ENCODE measurements around the gene MEGF10. TPM values are rescaled to one million over a fixed set of nuclear protein-coding genes. Genes with fewer than 3 reads are reported as not detected.

The MEGF10 gene
- total RNA-seq, 1 donor from 2014 or later: not detected

- DNase-seq (ENCODE audit: low spot score): no peak
- H3K4me3 Mint-ChIP-seq (ENCODE audit: low read depth): no peak overlapping the region
- intact Hi-C loops (cut with micrococcal nuclease): no loop called here
- no peaks in the 10 kb centered on the region for H3K9me3 Mint-ChIP-seq
- H3K27me3 Mint-ChIP-seq (ENCODE audit: low read depth): no peaks in the 10 kb centered on the region
- H3K36me3 Mint-ChIP-seq (ENCODE audit: low read depth): no peaks in the 10 kb centered on the region
- no peak overlapping the region for H3K27ac Mint-ChIP-seq
- no peaks in the 10 kb centered on the region for H3K4me1 Mint-ChIP-seq (ENCODE audit: low read depth)
Observed at GRCh38 chr5:127447827-127448226, 157.2 kb downstream of the MEGF10 start.

GRCh38 chr5:127450046-127450445 is 159.4 kb downstream of the MEGF10 start:
- Mint-ChIP-seq H3K27ac (no peak overlapping the region), H3K4me3 (ENCODE audit: low read depth) (no peak overlapping the region), H3K9me3 (no peaks in the 10 kb centered on the region), H3K36me3 (ENCODE audit: low read depth) (no peaks in the 10 kb centered on the region), H3K27me3 (ENCODE audit: low read depth) (no peaks in the 10 kb centered on the region), H3K4me1 (ENCODE audit: low read depth) (no peaks in the 10 kb centered on the region)
- DNase-seq (ENCODE audit: low spot score): no peak
- intact Hi-C loops (cut with micrococcal nuclease): no loop called here

- intact Hi-C loops (cut with micrococcal nuclease): no loop called here
- H3K36me3 Mint-ChIP-seq (ENCODE audit: low read depth): no peaks in the 10 kb centered on the region
- no peak overlapping the region for H3K4me3 Mint-ChIP-seq (ENCODE audit: low read depth)
- H3K9me3 Mint-ChIP-seq: no peaks in the 10 kb centered on the region
- no peak overlapping the region for H3K27ac Mint-ChIP-seq
- no peak for DNase-seq (ENCODE audit: low spot score)
- H3K27me3 Mint-ChIP-seq (ENCODE audit: low read depth): no peaks in the 10 kb centered on the region
- H3K4me1 Mint-ChIP-seq (ENCODE audit: low read depth): no peaks in the 10 kb centered on the region
Observed at GRCh38 chr5:127451096-127451495, 160.5 kb downstream of the MEGF10 start.

- Mint-ChIP-seq H3K4me3 (ENCODE audit: low read depth) (no peak overlapping the region), H3K27ac (no peak overlapping the region), H3K4me1 (ENCODE audit: low read depth) (no peaks in the 10 kb centered on the region), H3K9me3 (no peaks in the 10 kb centered on the region), H3K27me3 (ENCODE audit: low read depth) (no peaks in the 10 kb centered on the region), H3K36me3 (ENCODE audit: low read depth) (no peaks in the 10 kb centered on the region)
- intact Hi-C loops (cut with micrococcal nuclease): no loop called here
- no peak for DNase-seq (ENCODE audit: low spot score)
Observed at GRCh38 chr5:127452626-127453025, 162.0 kb downstream of the MEGF10 start.

- no peak overlapping the region for H3K4me3 Mint-ChIP-seq (ENCODE audit: low read depth)
- H3K27ac Mint-ChIP-seq: no peak overlapping the region
- DNase-seq (ENCODE audit: low spot score): no peak
- H3K4me1 Mint-ChIP-seq (ENCODE audit: low read depth): no peaks in the 10 kb centered on the region
- peaks cover 12% of the 10 kb centered on the region for H3K27me3 Mint-ChIP-seq (ENCODE audit: low read depth)
- no peaks in the 10 kb centered on the region for H3K36me3 Mint-ChIP-seq (ENCODE audit: low read depth)
- H3K9me3 Mint-ChIP-seq: no peaks in the 10 kb centered on the region
- intact Hi-C loops (cut with micrococcal nuclease): no loop called here
Observed at GRCh38 chr5:127471211-127471610, 180.6 kb downstream of the MEGF10 start.

- H3K27ac Mint-ChIP-seq: no peak overlapping the region
Observed at GRCh38 chr5:127472700-127473099, 182.1 kb downstream of the MEGF10 start.

GRCh38 chr5:127486471-127486870 is 195.9 kb downstream of the MEGF10 start:
- no peak for DNase-seq (ENCODE audit: low spot score)
- Mint-ChIP-seq H3K27ac (no peak overlapping the region), H3K9me3 (no peaks in the 10 kb centered on the region), H3K4me3 (ENCODE audit: low read depth) (no peak overlapping the region), H3K27me3 (ENCODE audit: low read depth) (peaks cover 21% of the 10 kb centered on the region), H3K36me3 (ENCODE audit: low read depth) (no peaks in the 10 kb centered on the region), H3K4me1 (ENCODE audit: low read depth) (no peaks in the 10 kb centered on the region)
- intact Hi-C loops (cut with micrococcal nuclease): no loop called here

More at GRCh38 chr5:127472700-127473099, 182.1 kb downstream of the MEGF10 start:
- no peak overlapping the region for H3K4me3 Mint-ChIP-seq (ENCODE audit: low read depth)
- H3K4me1 Mint-ChIP-seq (ENCODE audit: low read depth): no peaks in the 10 kb centered on the region
- no peaks in the 10 kb centered on the region for H3K36me3 Mint-ChIP-seq (ENCODE audit: low read depth)
- intact Hi-C loops (cut with micrococcal nuclease): no loop called here
- no peaks in the 10 kb centered on the region for H3K9me3 Mint-ChIP-seq
- DNase-seq (ENCODE audit: low spot score): no peak
- peaks cover 11% of the 10 kb centered on the region for H3K27me3 Mint-ChIP-seq (ENCODE audit: low read depth)

- intact Hi-C loops (cut with micrococcal nuclease): loop anchor here (2.0 to 5.0 kb wide), 2 partner anchors 836 to 951 kb away; no protein-coding TSS in a partner anchor
- peaks cover 31% of the 10 kb centered on the region for H3K27me3 Mint-ChIP-seq (ENCODE audit: low read depth)
- no peak overlapping the region for H3K4me3 Mint-ChIP-seq (ENCODE audit: low read depth)
- H3K4me1 Mint-ChIP-seq (ENCODE audit: low read depth): no peaks in the 10 kb centered on the region
- H3K27ac Mint-ChIP-seq: no peak overlapping the region
- no peaks in the 10 kb centered on the region for H3K36me3 Mint-ChIP-seq (ENCODE audit: low read depth)
- no peaks in the 10 kb centered on the region for H3K9me3 Mint-ChIP-seq
- no peak for DNase-seq (ENCODE audit: low spot score)
Observed at GRCh38 chr5:127492854-127493738, 202.5 kb downstream of the MEGF10 start.

- peaks cover 32% of the 10 kb centered on the region for H3K27me3 Mint-ChIP-seq (ENCODE audit: low read depth)
- DNase-seq (ENCODE audit: low spot score): no peak
- intact Hi-C loops (cut with micrococcal nuclease): no loop called here
- no peaks in the 10 kb centered on the region for H3K4me1 Mint-ChIP-seq (ENCODE audit: low read depth)
- H3K4me3 Mint-ChIP-seq (ENCODE audit: low read depth): no peak overlapping the region
- H3K9me3 Mint-ChIP-seq: no peaks in the 10 kb centered on the region
- H3K27ac Mint-ChIP-seq: no peak overlapping the region
- H3K36me3 Mint-ChIP-seq (ENCODE audit: low read depth): no peaks in the 10 kb centered on the region
Observed at GRCh38 chr5:127498548-127498947, 208.0 kb downstream of the MEGF10 start.

- no peaks in the 10 kb centered on the region for H3K9me3 Mint-ChIP-seq
- no peaks in the 10 kb centered on the region for H3K4me1 Mint-ChIP-seq (ENCODE audit: low read depth)
- H3K27ac Mint-ChIP-seq: no peak overlapping the region
- peaks cover 38% of the 10 kb centered on the region for H3K27me3 Mint-ChIP-seq (ENCODE audit: low read depth)
- no peaks in the 10 kb centered on the region for H3K36me3 Mint-ChIP-seq (ENCODE audit: low read depth)
- H3K4me3 Mint-ChIP-seq (ENCODE audit: low read depth): no peak overlapping the region
- intact Hi-C loops (cut with micrococcal nuclease): no loop called here
- DNase-seq (ENCODE audit: low spot score): no peak
Observed at GRCh38 chr5:127505905-127506304, 215.3 kb downstream of the MEGF10 start.

GRCh38 chr5:127506616-127507015 is 216.0 kb downstream of the MEGF10 start:
- DNase-seq (ENCODE audit: low spot score): no peak
- Mint-ChIP-seq H3K4me3 (ENCODE audit: low read depth) (no peak overlapping the region), H3K9me3 (no peaks in the 10 kb centered on the region), H3K4me1 (ENCODE audit: low read depth) (no peaks in the 10 kb centered on the region), H3K36me3 (ENCODE audit: low read depth) (no peaks in the 10 kb centered on the region), H3K27me3 (ENCODE audit: low read depth) (peaks cover 43% of the 10 kb centered on the region), H3K27ac (no peak overlapping the region)
- intact Hi-C loops (cut with micrococcal nuclease): no loop called here

GRCh38 chr5:127508644-127509373 is 218.2 kb downstream of the MEGF10 start:
- no peaks in the 10 kb centered on the region for H3K9me3 Mint-ChIP-seq

More at GRCh38 chr5:127508644-127509373, 218.2 kb downstream of the MEGF10 start:
- no peak for DNase-seq (ENCODE audit: low spot score)
- Mint-ChIP-seq H3K4me3 (ENCODE audit: low read depth) (no peak overlapping the region), H3K27ac (no peak overlapping the region), H3K27me3 (ENCODE audit: low read depth) (peaks cover 52% of the 10 kb centered on the region), H3K36me3 (ENCODE audit: low read depth) (no peaks in the 10 kb centered on the region), H3K4me1 (ENCODE audit: low read depth) (no peaks in the 10 kb centered on the region)
- intact Hi-C loops (cut with micrococcal nuclease): no loop called here
